ENCODE results near the gene FOXO4. TPM values are rescaled to one million over a fixed set of nuclear protein-coding genes. Genes with fewer than 3 reads are reported as not detected.

Gene FOXO4
- total and polyA plus RNA-seq, 4 donors: 0.50 to 38.2 (median 4.0) TPM

GRCh38 chrX:71140440-71140839, 44.8 kb downstream of the FOXO4 start:
- DNase-seq (ENCODE audit: low spot score): no peak

More at GRCh38 chrX:71140440-71140839, 44.8 kb downstream of the FOXO4 start:
- H3K4me3 ChIP-seq (ENCODE audit: low read depth in 1 of 3, low read length in 3 of 3): no peak overlapping the region
- H3K9ac ChIP-seq (ENCODE audit: low read depth in 1 of 2, low read length in 2 of 2): no peak overlapping the region
- WGBS: 88% methylated on average over 6 of the region's 6 CpGs
- H3K36me3 ChIP-seq (ENCODE audit: control insufficient read depth in 4 of 4, insufficient read depth in 3 of 4, low read depth in 1 of 4, low read length in 3 of 4): peaks cover 11 to 43% (median 17%) of the 10 kb centered on the region in 4 donors
- no peak for TF ChIP-seq GABPA (IDR thresholded peaks at IDR 0.05 in 1 of 2, conservative IDR thresholded peaks at IDR 0.05 in 1 of 2)
- no peak for TF ChIP-seq MAX (IDR thresholded peaks at IDR 0.05)
- TF ChIP-seq YY1 (IDR thresholded peaks at IDR 0.05): no peak
- no peak for TF ChIP-seq SP1 (IDR thresholded peaks at IDR 0.05)
- no peak for TF ChIP-seq REST (IDR thresholded peaks at IDR 0.05)
- TF ChIP-seq FOXA2 (IDR thresholded peaks at IDR 0.05): no peak
- no peak for TF ChIP-seq RXRA (IDR thresholded peaks at IDR 0.05)
- no peak for TF ChIP-seq FOXA1 (IDR thresholded peaks at IDR 0.05)
- no peak for TF ChIP-seq TAF1 (conservative IDR thresholded peaks at IDR 0.05)
- TF ChIP-seq HNF4G (IDR thresholded peaks at IDR 0.05): no peak
- no peak for TF ChIP-seq CTCF (IDR thresholded peaks at IDR 0.05; ENCODE audit: low read depth, low read length, missing input control)
- TF ChIP-seq NR2F2 (IDR thresholded peaks at IDR 0.05): no peak
- no peak for TF ChIP-seq RAD21 (IDR thresholded peaks at IDR 0.05)
- no peak for TF ChIP-seq HNF4A (conservative IDR thresholded peaks at IDR 0.05)
- TF ChIP-seq ATF3 (IDR thresholded peaks at IDR 0.05): no peak
- TF ChIP-seq EGR1 (IDR thresholded peaks at IDR 0.05; ENCODE audit: low read depth in 2 of 2): no peak
- no peak for TF ChIP-seq JUND (IDR thresholded peaks at IDR 0.05)
- no peaks in the 10 kb centered on the region for H3K27me3 ChIP-seq (ENCODE audit: control insufficient read depth in 4 of 4, insufficient read depth in 4 of 4, low read length in 3 of 4)
- peaks cover 0 to 6% (median 1%) of the 10 kb centered on the region in 4 donors for H3K4me1 ChIP-seq (ENCODE audit: control insufficient read depth in 4 of 4, insufficient read depth in 4 of 4, low read length in 3 of 4)
- no peaks in the 10 kb centered on the region for H3K9me3 ChIP-seq (ENCODE audit: control insufficient read depth in 4 of 4, low read length in 3 of 4)
- no peak overlapping the region for H3K27ac ChIP-seq (ENCODE audit: low read depth in 1 of 2, low read length in 2 of 2)
